ENCODE data around the gene RAB8A.

Gene RAB8A

GRCh38 chr19:16180611-16181010 lies 68.9 kb downstream of the RAB8A start:
- DNase-seq (ENCODE audit: low spot score), result no peak

All from SW480 (cell line).